ENCODE data around the gene M1AP. TPM values are rescaled to one million over a fixed set of nuclear protein-coding genes. Genes with fewer than 3 reads are reported as not detected.

The M1AP gene
- total and polyA plus RNA-seq, 9 of the 15 experiments (the other 6 are each of a cell fraction or from before 2014, with no cell fraction given), result 0.06 to 0.33 (median 0.11) TPM; not detected in 4

GRCh38 chr2:74653985-74654882 lies 6.1 kb upstream of the M1AP start, which contains the start of gene SEMA4F (continued):
- TF ChIP-seq MTA3 (IDR thresholded peaks at IDR 0.05; ENCODE audit: borderline replicate concordance) (no peak; the same call in 1 of the 2 replicates), ZFPM2 (CRISPR knock-in tag; IDR thresholded peaks at IDR 0.05) (no peak), TCFL5 (CRISPR knock-in tag; conservative IDR thresholded peaks at IDR 0.05) (no peak), NR0B1 (IDR thresholded peaks at IDR 0.05; ENCODE audit: partially characterized antibody) (no peak), ARNT (IDR thresholded peaks at IDR 0.05) (no peak), HDAC3 (IDR thresholded peaks at IDR 0.05; ENCODE audit: borderline replicate concordance, partially characterized antibody) (no peak), SREBF1 (IDR thresholded peaks at IDR 0.05; ENCODE audit: borderline replicate concordance, low read depth, low read length) (no peak), OTX1 (CRISPR knock-in tag; IDR thresholded peaks at IDR 0.05) (no peak), ZBTB8A (IDR thresholded peaks at IDR 0.05; ENCODE audit: partially characterized antibody) (no peak), KAT2B (IDR thresholded peaks at IDR 0.05; ENCODE audit: low read depth, low read length) (no peak), ZNF407 (IDR thresholded peaks at IDR 0.05; ENCODE audit: low read depth) (no peak), NUFIP1 (IDR thresholded peaks at IDR 0.05; ENCODE audit: partially characterized antibody) (no peak), CBFB (CRISPR knock-in tag; IDR thresholded peaks at IDR 0.05) (no peak), TAF1 (IDR thresholded peaks at IDR 0.05; ENCODE audit: control insufficient read depth, extremely low read depth, insufficient read depth, low read length, severe bottlenecking) (no peak), ZNF668 (CRISPR knock-in tag; IDR thresholded peaks at IDR 0.05) (no peak), POLR3G (IDR thresholded peaks at IDR 0.05; ENCODE audit: extremely low read depth, insufficient read length, insufficient replicate concordance) (no peak), U2AF2 (optimal IDR thresholded peaks at IDR 0.05; ENCODE audit: low read depth, low read length) (no peak), POLR2AphosphoS5 (IDR thresholded peaks at IDR 0.05; ENCODE audit: control insufficient read depth, insufficient read depth, low read depth, low read length) (no peak), HDAC2 (IDR thresholded peaks at IDR 0.05) (no peak)
